Sigmoid colon (tissue), 7 donors: ENCODE results near the gene PTPN21. TPM values are rescaled to one million over a fixed set of nuclear protein-coding genes. Genes with fewer than 3 reads are reported as not detected.

Experiments used
- DNase-seq: peaks from one replicate; pipeline ENCODE4 v3.0.0-alpha.2; 2019
- H3K27ac ChIP-seq, 4 donors: fragments of 200-600 bp; sonication (generic); one replicate each; pipeline ENCODE4 v1.5.1; 2016 to 2019; ENCODE audit warnings: mild to moderate bottlenecking in 1 of 4
- H3K27me3 ChIP-seq, 3 donors: fragments of 200-600 bp; sonication (generic); one replicate each; pipeline ENCODE4 v1.5.1; 2019; ENCODE audit warnings: mild to moderate bottlenecking in 1 of 3
- H3K36me3 ChIP-seq, 4 donors: fragments of 200-600 bp; sonication (generic); one replicate each; pipeline ENCODE4 v1.5.1; 2016 to 2019
- H3K4me1 ChIP-seq, 4 donors: fragments of 200-600 bp; sonication (generic); one replicate each; pipeline ENCODE4 v1.5.1; 2017 to 2019
- H3K4me3 ChIP-seq, 4 donors: fragments of 200-600 bp; sonication (generic); one replicate each; pipeline ENCODE4 v1.5.1; 2017 to 2019; ENCODE audit warnings: mild to moderate bottlenecking in 2 of 4, moderate library complexity in 1 of 4
- H3K9me3 ChIP-seq, 4 donors: fragments of 200-600 bp in 3 of 4; sonication (generic) in 3 of 4; one replicate each; pipeline versions ENCODE4 v1.5.1 to v1.6.1; 2013 to 2019
- CTCF ChIP-seq, 4 experiments: fragments of 450-650 bp in 3 of 4; fragments of 200-600 bp in 1 of 4; IDR thresholded peaks; one replicate each; pipeline ENCODE4 v1.5.1; 2016 to 2019; ENCODE audit warnings: antibody characterized with exemption in 4 of 4, mild to moderate bottlenecking in 3 of 4, moderate library complexity in 2 of 4
- EP300 ChIP-seq, 4 donors: sonication (generic); formaldehyde crosslinking; IDR thresholded peaks; one replicate each; pipeline ENCODE4 v1.6.1; 2017; ENCODE audit warnings: antibody characterized with exemption in 4 of 4
- POLR2A ChIP-seq, 2 donors: fragments of 450-650 bp; IDR thresholded peaks; one replicate each; pipeline ENCODE4 v1.6.1; 2016; ENCODE audit warnings: antibody characterized with exemption in 2 of 2, mild to moderate bottlenecking in 2 of 2, moderate library complexity in 2 of 2
- POLR2AphosphoS5 ChIP-seq, 4 donors: sonication (generic); formaldehyde crosslinking; IDR thresholded peaks; one replicate each; pipeline ENCODE4 v1.6.1; 2017; ENCODE audit warnings: antibody characterized with exemption in 4 of 4
- WGBS, 2 donors: extraction: QIAGEN DNeasy Blood & Tissue Kit; methylation state at CpG; one replicate each; pipeline ENCODE4 v1.1.7; 2013; 5-methylcytosine and 5-hydroxymethylcytosine counted together
- intact Hi-C: fragments of 100-400 bp; cut with DNase I; formaldehyde crosslinking; loops from one replicate; pipeline ENCODE4 v1.15.1; 2023
- polyA plus RNA-seq, 3 donors: library from polyadenylated mRNA; stranded (reverse); fragments of 200-250 nt; gene quantifications; one replicate each; pipeline ENCODE4 v1.2.3, GENCODE V29; 2013
- total RNA-seq, 4 donors: library from RNA; depleted of rRNA; stranded (reverse); fragments of >200 nt; gene quantifications; one replicate each; pipeline ENCODE4 v1.1.0, GENCODE V29; 2016
- donor health status: healthy with polysubstance abuse.
- donor health status: Bipolar disorder and iron deficiency.
- donor health status: healthy.

The PTPN21 gene
- total and polyA plus RNA-seq, 7 donors: 7.3 to 29.1 (median 13.7) TPM

GRCh38 chr14:88504602-88505001 is 50.2 kb downstream of the PTPN21 start:
- H3K4me3 ChIP-seq: no peak overlapping the region
- WGBS, 2 donors: 61 to 83% methylated on average over 2 of the region's 2 CpGs
- H3K4me1 ChIP-seq: no peaks in the 10 kb centered on the region
- no peak overlapping the region for H3K27ac ChIP-seq
- no peak for DNase-seq
- intact Hi-C loops: no loop called here
- H3K27me3 ChIP-seq: no peaks in the 10 kb centered on the region
- peaks cover 0 to 81% (median 15%) of the 10 kb centered on the region in 4 donors for H3K36me3 ChIP-seq
- H3K9me3 ChIP-seq: no peaks in the 10 kb centered on the region
- TF ChIP-seq POLR2A (IDR thresholded peaks at IDR 0.05) (no peak), CTCF (IDR thresholded peaks at IDR 0.05) (no peak), EP300 (IDR thresholded peaks at IDR 0.05) (no peak), POLR2AphosphoS5 (IDR thresholded peaks at IDR 0.05) (no peak)

- TF ChIP-seq POLR2A (IDR thresholded peaks at IDR 0.05) (no peak), EP300 (IDR thresholded peaks at IDR 0.05) (no peak), POLR2AphosphoS5 (IDR thresholded peaks at IDR 0.05) (no peak), CTCF (IDR thresholded peaks at IDR 0.05) (no peak)
- H3K4me1 ChIP-seq: no peaks in the 10 kb centered on the region
- H3K9me3 ChIP-seq: no peaks in the 10 kb centered on the region
- peaks cover 0 to 81% (median 17%) of the 10 kb centered on the region in 4 donors for H3K36me3 ChIP-seq
- no peak overlapping the region for H3K27ac ChIP-seq
- no peaks in the 10 kb centered on the region for H3K27me3 ChIP-seq
- H3K4me3 ChIP-seq: no peak overlapping the region
- WGBS, 2 donors: 16 to 75% methylated on average over 2 of the region's 2 CpGs
- no peak for DNase-seq
- intact Hi-C loops: no loop called here
Measured at GRCh38 chr14:88503754-88504406, 50.9 kb downstream of the PTPN21 start.

GRCh38 chr14:88502740-88503139 is 52.1 kb downstream of the PTPN21 start:
- 80 to 83% methylated on average over 4 of the region's 4 CpGs for WGBS, 2 donors
- intact Hi-C loops: no loop called here
- H3K27ac ChIP-seq: no peak overlapping the region

GRCh38 chr14:88500611-88501010 is 54.2 kb downstream of the PTPN21 start:
- Histone ChIP-seq H3K27ac (no peak overlapping the region), H3K4me1 (no peaks in the 10 kb centered on the region), H3K4me3 (no peak overlapping the region), H3K27me3 (no peaks in the 10 kb centered on the region), H3K36me3 (peaks cover 3 to 84% (median 20%) of the 10 kb centered on the region in 4 donors), H3K9me3 (no peaks in the 10 kb centered on the region)
- WGBS, 2 donors: 92 to 94% methylated on average over 2 of the region's 2 CpGs
- DNase-seq: no peak
- TF ChIP-seq POLR2A (IDR thresholded peaks at IDR 0.05) (no peak), CTCF (IDR thresholded peaks at IDR 0.05) (no peak), EP300 (IDR thresholded peaks at IDR 0.05) (no peak), POLR2AphosphoS5 (IDR thresholded peaks at IDR 0.05) (no peak)
- intact Hi-C loops: no loop called here

More at GRCh38 chr14:88502740-88503139, 52.1 kb downstream of the PTPN21 start:
- Histone ChIP-seq H3K27me3 (no peaks in the 10 kb centered on the region), H3K36me3 (peaks cover 0 to 86% (median 18%) of the 10 kb centered on the region in 4 donors), H3K4me1 (no peaks in the 10 kb centered on the region), H3K9me3 (no peaks in the 10 kb centered on the region), H3K4me3 (no peak overlapping the region)
- TF ChIP-seq POLR2A (IDR thresholded peaks at IDR 0.05) (no peak), EP300 (IDR thresholded peaks at IDR 0.05) (no peak), POLR2AphosphoS5 (IDR thresholded peaks at IDR 0.05) (no peak), CTCF (IDR thresholded peaks at IDR 0.05) (no peak)
- DNase-seq: no peak

GRCh38 chr14:88499225-88499624 is 55.6 kb downstream of the PTPN21 start:
- Histone ChIP-seq H3K27me3 (no peaks in the 10 kb centered on the region), H3K4me3 (no peak overlapping the region), H3K36me3 (peaks cover 3 to 82% (median 26%) of the 10 kb centered on the region in 4 donors), H3K27ac (no peak overlapping the region), H3K9me3 (no peaks in the 10 kb centered on the region), H3K4me1 (no peaks in the 10 kb centered on the region)
- intact Hi-C loops: no loop called here
- no peak for DNase-seq
- TF ChIP-seq POLR2AphosphoS5 (IDR thresholded peaks at IDR 0.05) (no peak), CTCF (IDR thresholded peaks at IDR 0.05) (no peak), POLR2A (IDR thresholded peaks at IDR 0.05) (no peak), EP300 (IDR thresholded peaks at IDR 0.05) (no peak)
- 94 to 95% methylated on average over 6 of the region's 6 CpGs for WGBS, 2 donors
